Testis (tissue), 2 donors: ENCODE measurements around the gene ADSL.

ENCODE experiments used
- POLR2A ChIP-seq: fragments of 450-650 bp; IDR thresholded peaks from one replicate; pipeline ENCODE4 v1.6.1; 2017; ENCODE audit warnings: antibody characterized with exemption, mild to moderate bottlenecking, moderate library complexity
- TF ChIP-seq, protein P1 (sequence below), 3 experiments: fragments of 450-650 bp in 2 of 3; fragments of 200-600 bp in 1 of 3; sonication (generic) in 1 of 3; IDR thresholded peaks; one replicate each; pipeline ENCODE4 v1.5.1; 2016 to 2019; ENCODE audit warnings: antibody characterized with exemption in 3 of 3, mild to moderate bottlenecking in 2 of 3, moderate library complexity in 1 of 3

DNA sequence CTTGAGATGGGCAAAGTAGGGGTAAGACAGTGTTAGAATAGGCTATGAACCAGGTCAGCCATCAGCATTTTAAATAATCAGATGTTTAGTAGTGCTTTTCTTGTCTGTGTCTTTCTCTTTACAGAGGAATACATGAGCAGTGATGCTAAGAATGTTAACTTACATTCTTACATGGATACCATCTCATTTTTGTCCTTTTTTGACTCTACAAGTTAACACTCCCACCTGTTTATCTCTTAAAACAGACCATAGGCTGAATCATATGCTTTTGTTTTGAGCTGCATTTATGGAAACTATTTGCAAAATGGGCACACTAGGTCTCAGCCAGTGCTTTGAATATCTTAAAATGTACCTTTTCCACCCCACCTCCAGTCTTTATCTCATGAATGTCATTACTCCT is 25.6 kb upstream of the ADSL start:
- no peak for TF ChIP-seq POLR2A
- TF ChIP-seq, protein P1, sequence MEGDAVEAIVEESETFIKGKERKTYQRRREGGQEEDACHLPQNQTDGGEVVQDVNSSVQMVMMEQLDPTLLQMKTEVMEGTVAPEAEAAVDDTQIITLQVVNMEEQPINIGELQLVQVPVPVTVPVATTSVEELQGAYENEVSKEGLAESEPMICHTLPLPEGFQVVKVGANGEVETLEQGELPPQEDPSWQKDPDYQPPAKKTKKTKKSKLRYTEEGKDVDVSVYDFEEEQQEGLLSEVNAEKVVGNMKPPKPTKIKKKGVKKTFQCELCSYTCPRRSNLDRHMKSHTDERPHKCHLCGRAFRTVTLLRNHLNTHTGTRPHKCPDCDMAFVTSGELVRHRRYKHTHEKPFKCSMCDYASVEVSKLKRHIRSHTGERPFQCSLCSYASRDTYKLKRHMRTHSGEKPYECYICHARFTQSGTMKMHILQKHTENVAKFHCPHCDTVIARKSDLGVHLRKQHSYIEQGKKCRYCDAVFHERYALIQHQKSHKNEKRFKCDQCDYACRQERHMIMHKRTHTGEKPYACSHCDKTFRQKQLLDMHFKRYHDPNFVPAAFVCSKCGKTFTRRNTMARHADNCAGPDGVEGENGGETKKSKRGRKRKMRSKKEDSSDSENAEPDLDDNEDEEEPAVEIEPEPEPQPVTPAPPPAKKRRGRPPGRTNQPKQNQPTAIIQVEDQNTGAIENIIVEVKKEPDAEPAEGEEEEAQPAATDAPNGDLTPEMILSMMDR (IDR thresholded peaks at IDR 0.05): no peak
